Vagina (tissue), 2 donors: ENCODE measurements around the gene MRPS34. TPM values are rescaled to one million over a fixed set of nuclear protein-coding genes. Genes with fewer than 3 reads are reported as not detected.
"Not testable (repeated sequence)": the region's sequence is repeated elsewhere in the genome, so short reads cannot be mapped to it uniquely, and the experiment has no call there.

Experiments used
- DNase-seq, 2 donors: peaks; one replicate each; pipeline ENCODE4 v3.0.0-alpha.2; 2017; ENCODE audit errors: extremely low spot score in 2 of 2
- H3K27ac ChIP-seq: fragments of 200-600 bp; sonication (generic); one replicate; pipeline ENCODE4 v1.5.1; 2019
- H3K27me3 ChIP-seq: fragments of 200-600 bp; sonication (generic); one replicate; pipeline ENCODE4 v1.5.1; 2019
- H3K36me3 ChIP-seq, 2 donors: fragments of 200-600 bp; sonication (generic); one replicate each; pipeline ENCODE4 v1.5.1; 2017 to 2019
- H3K4me1 ChIP-seq: fragments of 200-600 bp; sonication (generic); one replicate; pipeline ENCODE4 v1.5.1; 2019
- H3K4me3 ChIP-seq, 2 donors: fragments of 200-600 bp; sonication (generic); 1 replicate in 1 of 2; 2 replicates in 1 of 2; pipeline ENCODE4 v1.5.1; 2016 to 2019
- H3K9me3 ChIP-seq: fragments of 200-600 bp; sonication (generic); one replicate; pipeline ENCODE4 v1.5.1; 2019
- POLR2A ChIP-seq, 2 donors: fragments of 450-650 bp; IDR thresholded peaks; one replicate each; pipeline ENCODE4 v1.6.1; 2017; ENCODE audit warnings: antibody characterized with exemption in 2 of 2, mild to moderate bottlenecking in 2 of 2, moderate library complexity in 2 of 2
- POLR2AphosphoS5 ChIP-seq, 2 donors: sonication (generic); formaldehyde crosslinking; IDR thresholded peaks; one replicate each; pipeline ENCODE4 v1.9.0; 2017; ENCODE audit warnings: antibody characterized with exemption in 2 of 2, mild to moderate bottlenecking in 2 of 2, low read depth in 1 of 2; ENCODE audit not compliant: insufficient read depth in 1 of 2
- intact Hi-C: fragments of 100-400 bp; cut with DNase I; formaldehyde crosslinking; loops from one replicate; pipeline ENCODE4 v1.15.1; 2023
- total RNA-seq: library from RNA; depleted of rRNA; stranded (reverse); fragments of >200 nt; gene quantifications from one replicate; pipeline ENCODE4 v1.2.3, GENCODE V29; 2016
- TF ChIP-seq, protein P1 (sequence below), 3 experiments: fragments of 450-650 bp in 2 of 3; fragments of 200-600 bp in 1 of 3; sonication (generic) in 1 of 3; IDR thresholded peaks; one replicate each; pipeline ENCODE4 v1.5.1; 2017 to 2019; ENCODE audit warnings: antibody characterized with exemption in 3 of 3, mild to moderate bottlenecking in 2 of 3, moderate library complexity in 2 of 3

MRPS34 gene
- total RNA-seq, 1 donor from 2014 or later, result 89.6 TPM

GRCh38 chr16:1809281-1809801 lies 36.4 kb upstream of the MRPS34 start:
- no peak overlapping the region for H3K27ac ChIP-seq
- H3K4me3 ChIP-seq, result no peak overlapping the region
- H3K27me3 ChIP-seq, result no peaks in the 10 kb centered on the region
- H3K4me1 ChIP-seq, result no peaks in the 10 kb centered on the region
- no peaks in the 10 kb centered on the region for H3K9me3 ChIP-seq
- intact Hi-C loops, result no loop called here
- TF ChIP-seq POLR2AphosphoS5 (IDR thresholded peaks at IDR 0.05; ENCODE audit: insufficient read depth in 1 of 2, low read depth in 1 of 2) (no peak), POLR2A (IDR thresholded peaks at IDR 0.05) (no peak)
- TF ChIP-seq, protein P1, sequence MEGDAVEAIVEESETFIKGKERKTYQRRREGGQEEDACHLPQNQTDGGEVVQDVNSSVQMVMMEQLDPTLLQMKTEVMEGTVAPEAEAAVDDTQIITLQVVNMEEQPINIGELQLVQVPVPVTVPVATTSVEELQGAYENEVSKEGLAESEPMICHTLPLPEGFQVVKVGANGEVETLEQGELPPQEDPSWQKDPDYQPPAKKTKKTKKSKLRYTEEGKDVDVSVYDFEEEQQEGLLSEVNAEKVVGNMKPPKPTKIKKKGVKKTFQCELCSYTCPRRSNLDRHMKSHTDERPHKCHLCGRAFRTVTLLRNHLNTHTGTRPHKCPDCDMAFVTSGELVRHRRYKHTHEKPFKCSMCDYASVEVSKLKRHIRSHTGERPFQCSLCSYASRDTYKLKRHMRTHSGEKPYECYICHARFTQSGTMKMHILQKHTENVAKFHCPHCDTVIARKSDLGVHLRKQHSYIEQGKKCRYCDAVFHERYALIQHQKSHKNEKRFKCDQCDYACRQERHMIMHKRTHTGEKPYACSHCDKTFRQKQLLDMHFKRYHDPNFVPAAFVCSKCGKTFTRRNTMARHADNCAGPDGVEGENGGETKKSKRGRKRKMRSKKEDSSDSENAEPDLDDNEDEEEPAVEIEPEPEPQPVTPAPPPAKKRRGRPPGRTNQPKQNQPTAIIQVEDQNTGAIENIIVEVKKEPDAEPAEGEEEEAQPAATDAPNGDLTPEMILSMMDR (IDR thresholded peaks at IDR 0.05), result no peak
- DNase-seq, result no peak
- H3K36me3 ChIP-seq, result peaks cover 0 to 22% of the 10 kb centered on the region in 2 donors

DNA sequence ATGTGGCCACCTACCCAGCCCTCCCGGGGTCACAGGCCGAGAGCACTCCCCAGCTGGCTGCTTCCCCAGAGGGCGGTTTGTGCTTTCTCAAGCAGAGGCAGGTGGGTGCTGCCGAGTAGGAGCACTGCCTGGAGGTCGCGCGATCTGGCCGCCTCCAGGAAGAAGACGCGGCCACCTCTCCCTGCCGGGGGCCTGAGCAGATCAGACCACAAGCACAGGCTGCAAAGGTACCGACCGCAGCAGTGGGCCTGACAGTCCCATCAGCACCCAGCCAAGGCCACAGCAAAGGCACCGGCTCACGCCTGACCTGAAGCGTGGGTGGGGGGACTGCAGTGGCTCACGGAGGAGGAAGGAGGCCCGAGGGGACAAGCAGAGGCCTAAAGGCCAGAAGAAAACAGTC lies 35.8 kb upstream of the MRPS34 start:
- no peak for DNase-seq
- Histone ChIP-seq H3K4me3 (no peak overlapping the region), H3K27ac (no peak overlapping the region), H3K36me3 (peaks cover 0 to 19% of the 10 kb centered on the region in 2 donors), H3K9me3 (no peaks in the 10 kb centered on the region), H3K27me3 (no peaks in the 10 kb centered on the region), H3K4me1 (no peaks in the 10 kb centered on the region)
- TF ChIP-seq POLR2AphosphoS5 (IDR thresholded peaks at IDR 0.05; ENCODE audit: insufficient read depth in 1 of 2, low read depth in 1 of 2) (no peak), POLR2A (IDR thresholded peaks at IDR 0.05) (no peak)
- TF ChIP-seq, protein P1 (IDR thresholded peaks at IDR 0.05), result no peak
- intact Hi-C loops, result no loop called here

DNA sequence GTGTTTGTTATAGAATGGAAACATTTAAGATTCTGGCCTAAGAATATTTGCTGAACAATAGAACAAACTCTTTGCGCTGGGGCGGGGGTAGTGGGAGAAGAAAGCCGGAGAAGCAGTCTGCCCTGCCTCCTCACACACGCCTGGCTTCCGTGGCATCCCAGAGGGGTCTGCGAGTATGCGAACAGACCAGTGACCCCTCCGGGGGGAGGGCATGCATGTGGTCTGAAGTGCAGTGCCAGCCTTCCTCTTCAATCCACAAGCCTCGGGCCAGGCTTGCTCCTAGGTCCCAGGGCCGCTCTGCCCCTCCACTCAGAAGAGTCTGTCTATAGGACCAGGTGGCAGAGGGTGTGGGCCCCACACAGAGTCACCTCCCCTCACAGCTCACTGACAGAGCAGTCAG lies 34.7 kb upstream of the MRPS34 start:
- Histone ChIP-seq H3K4me1 (no peaks in the 10 kb centered on the region), H3K9me3 (no peaks in the 10 kb centered on the region), H3K27ac (no peak overlapping the region), H3K27me3 (no peaks in the 10 kb centered on the region), H3K4me3 (no peak overlapping the region), H3K36me3 (peaks cover 0 to 14% of the 10 kb centered on the region in 2 donors)
- intact Hi-C loops, result no loop called here
- TF ChIP-seq POLR2AphosphoS5 (IDR thresholded peaks at IDR 0.05; ENCODE audit: insufficient read depth in 1 of 2, low read depth in 1 of 2), result no peak
- TF ChIP-seq, protein P1 (IDR thresholded peaks at IDR 0.05), result no peak
- TF ChIP-seq POLR2A (IDR thresholded peaks at IDR 0.05), result no peak
- DNase-seq, result no peak

GRCh38 chr16:1800701-1801100 lies 27.8 kb upstream of the MRPS34 start:
- no peak overlapping the region for H3K4me3 ChIP-seq
- intact Hi-C loops, result no loop called here
- no peaks in the 10 kb centered on the region for H3K36me3 ChIP-seq
- no peak overlapping the region for H3K27ac ChIP-seq
- no peaks in the 10 kb centered on the region for H3K27me3 ChIP-seq
- no peaks in the 10 kb centered on the region for H3K4me1 ChIP-seq
- no peak for DNase-seq
- TF ChIP-seq, protein P1 (IDR thresholded peaks at IDR 0.05), result no peak
- TF ChIP-seq POLR2AphosphoS5 (IDR thresholded peaks at IDR 0.05; ENCODE audit: insufficient read depth in 1 of 2, low read depth in 1 of 2) (no peak), POLR2A (IDR thresholded peaks at IDR 0.05) (no peak)
- H3K9me3 ChIP-seq, result peaks cover 4% of the 10 kb centered on the region

DNA sequence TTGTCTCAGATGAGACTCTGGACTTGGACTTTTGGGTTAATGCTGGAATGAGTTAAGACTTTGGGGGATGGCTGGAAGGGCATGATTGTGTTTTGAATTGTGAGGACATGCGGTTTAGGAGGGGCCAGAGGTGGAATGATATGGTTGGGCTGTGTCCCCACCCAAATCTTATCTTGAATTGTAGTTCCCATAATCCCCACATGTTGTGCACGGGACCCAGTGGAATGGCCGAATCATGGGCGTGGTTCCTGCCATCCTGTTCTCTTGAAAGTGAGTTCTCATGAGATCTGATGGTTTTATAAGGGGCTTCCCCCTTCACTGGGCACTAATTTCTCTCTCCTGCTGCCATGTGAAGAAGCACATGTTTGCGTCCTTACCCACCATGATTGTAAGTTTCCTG lies 26.3 kb upstream of the MRPS34 start:
- H3K27ac ChIP-seq, DNase-seq, intact Hi-C loops, H3K4me1 ChIP-seq, H3K9me3 ChIP-seq, H3K27me3 ChIP-seq, H3K4me3 ChIP-seq, H3K36me3 ChIP-seq: not testable (repeated sequence)
